Epithelial cell of proximal tubule (primary cell): Measurements from ENCODE around the gene DNAH14. TPM values are rescaled to one million over a fixed set of nuclear protein-coding genes. Genes with fewer than 3 reads are reported as not detected.
A peak's percentile ranks its signal among the peaks of the same experiment; 100 is the strongest.

Source experiments
- DNase-seq: peaks from one replicate; pipeline ENCODE4 v3.0.0-alpha.2; 2011; ENCODE audit warnings: low read depth
- H3K4me3 ChIP-seq: 2 replicates; pipeline ENCODE4 v1.5.1; 2011; ENCODE audit warnings: low read depth, mild to moderate bottlenecking, low read length
- CTCF ChIP-seq: conservative IDR thresholded peaks from 2 replicates; pipeline ENCODE4 v1.5.1; 2012; ENCODE audit warnings: low read depth, mild to moderate bottlenecking, low read length
- total RNA-seq: library from RNA; depleted of rRNA; stranded (reverse); fragments of >200 nt; gene quantifications from 2 replicates; pipeline ENCODE4 v1.2.3, GENCODE V29; 2015

DNAH14 gene
- total RNA-seq, 1 donor from 2014 or later = 20.8 TPM

- peak; percentile 65 for TF ChIP-seq CTCF
- no peak for DNase-seq
- no peak overlapping the region for H3K4me3 ChIP-seq
These were observed 34.6 kb upstream of the DNAH14 start for GRCh38 chr1:224894915-224895314.

- DNase-seq = no peak
- TF ChIP-seq CTCF = no peak
- H3K4me3 ChIP-seq = no peak overlapping the region
These were observed 33.2 kb upstream of the DNAH14 start for GRCh38 chr1:224896130-224896781.

- no peak for DNase-seq
- no peak for TF ChIP-seq CTCF
These were observed 31.7 kb upstream of the DNAH14 start for GRCh38 chr1:224897529-224898327.

GRCh38 chr1:224898937-224899336 lies 30.5 kb upstream of the DNAH14 start:
- no peak for DNase-seq
- TF ChIP-seq CTCF = no peak
- no peak overlapping the region for H3K4me3 ChIP-seq

More at GRCh38 chr1:224897529-224898327, 31.7 kb upstream of the DNAH14 start:
- H3K4me3 ChIP-seq = no peak overlapping the region

GRCh38 chr1:224900062-224900630 lies 29.3 kb upstream of the DNAH14 start:
- H3K4me3 ChIP-seq = no peak overlapping the region
- no peak for TF ChIP-seq CTCF
- no peak for DNase-seq

GRCh38 chr1:224901087-224901810 lies 28.2 kb upstream of the DNAH14 start:
- no peak for DNase-seq
- no peak for TF ChIP-seq CTCF
- H3K4me3 ChIP-seq = no peak overlapping the region
